Activated T-helper 17 cell treated with anti-CD3 and anti-CD28 coated beads, Interleukin-2, amount 50 U/mL, for 72 hours (primary cell): Measurements from ENCODE around the gene PHC3. TPM values are rescaled to one million over a fixed set of nuclear protein-coding genes. Genes with fewer than 3 reads are reported as not detected.
A peak's percentile ranks its signal among the peaks of the same experiment; 100 is the strongest.

Experiments
- ATAC-seq: fragments of 150-1000 bp; cut with Tn5 transposase; replicated peaks from 2 replicates; pipeline ENCODE4 v1.10.0; 2021; ENCODE audit warnings: mild to moderate bottlenecking, moderate library complexity
- H3K27ac Mint-ChIP-seq: one replicate; pipeline ENCODE4 v1.8.0; 2022; ENCODE audit warnings: mixed read lengths
- H3K27me3 Mint-ChIP-seq: one replicate; pipeline ENCODE4 v1.8.0; 2022; ENCODE audit warnings: mixed read lengths
- H3K36me3 Mint-ChIP-seq: one replicate; pipeline ENCODE4 v1.8.0; 2022; ENCODE audit warnings: low read depth, mild to moderate bottlenecking, mixed read lengths
- H3K4me1 Mint-ChIP-seq: one replicate; pipeline ENCODE4 v1.8.0; 2022; ENCODE audit warnings: mixed read lengths
- H3K4me3 Mint-ChIP-seq: one replicate; pipeline ENCODE4 v1.8.0; 2022; ENCODE audit warnings: mild to moderate bottlenecking, mixed read lengths
- H3K9me3 Mint-ChIP-seq: one replicate; pipeline ENCODE4 v1.8.0; 2022; ENCODE audit warnings: mixed read lengths
- total RNA-seq, 2 donors: library from RNA; stranded (reverse); gene quantifications; one replicate each; pipeline ENCODE4 v1.2.3, GENCODE V29; 2022

Gene PHC3
- total RNA-seq, 2 donors from 2014 or later = 65.8 to 98.7 TPM

DNA sequence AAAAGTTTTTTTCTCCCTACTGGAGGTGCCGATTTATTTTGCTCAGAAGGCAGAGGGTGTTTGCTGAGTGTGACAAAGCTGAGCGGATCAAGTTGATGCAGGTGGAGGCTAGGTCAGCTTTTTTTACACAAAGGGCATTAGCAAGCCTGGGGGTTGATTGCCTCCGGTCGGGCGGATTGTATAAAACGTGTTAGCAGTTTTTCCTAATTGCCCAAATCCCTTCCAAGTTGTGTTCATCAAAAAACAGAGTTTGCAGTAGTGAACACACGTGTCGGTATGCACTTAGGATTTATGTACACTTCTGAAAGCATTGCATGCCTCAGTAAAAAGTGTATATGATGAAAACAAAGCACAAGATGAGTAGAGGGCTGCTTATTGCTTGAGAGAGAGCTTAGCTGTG, 141.1 kb downstream of the PHC3 start:
- H3K4me1 Mint-ChIP-seq = no peaks in the 10 kb centered on the region
- H3K36me3 Mint-ChIP-seq = no peaks in the 10 kb centered on the region
- no peak overlapping the region for H3K4me3 Mint-ChIP-seq
- H3K27ac Mint-ChIP-seq = no peak overlapping the region
- ATAC-seq = no peak
- no peaks in the 10 kb centered on the region for H3K27me3 Mint-ChIP-seq
- no peaks in the 10 kb centered on the region for H3K9me3 Mint-ChIP-seq

DNA sequence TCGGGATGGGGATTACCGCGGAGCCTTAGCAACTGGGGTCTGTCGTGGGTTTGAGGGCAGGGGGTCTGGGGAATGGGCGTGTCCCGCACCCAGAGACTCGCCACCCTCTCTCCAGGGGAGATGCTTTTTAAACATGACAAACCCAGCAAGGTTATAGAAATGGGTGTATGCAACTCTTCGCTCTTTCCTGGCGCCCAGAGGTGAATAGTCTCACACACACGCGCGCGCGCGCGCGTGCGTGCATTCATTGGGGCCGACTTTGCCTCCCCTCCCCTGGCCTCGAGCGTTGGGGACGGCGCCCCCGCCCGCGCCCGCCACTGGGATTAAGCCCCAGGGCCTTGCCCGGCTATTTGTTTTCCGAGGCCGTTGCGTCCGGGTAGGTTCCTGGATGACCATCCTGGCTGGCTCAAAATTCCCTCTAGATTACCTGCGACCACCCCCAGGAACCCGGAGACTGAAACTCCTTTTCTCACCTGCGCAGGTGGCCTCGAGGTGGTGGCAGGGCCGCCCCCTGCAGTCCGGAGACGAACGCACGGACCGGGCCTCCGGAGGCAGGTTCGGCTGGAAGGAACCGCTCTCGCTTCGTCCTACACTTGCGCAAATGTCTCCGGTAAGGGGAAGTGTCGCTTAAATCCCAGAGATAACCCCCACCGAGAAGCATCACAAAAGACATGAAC, 143.0 kb downstream of the PHC3 start:
- Mint-ChIP-seq H3K36me3 (no peaks in the 10 kb centered on the region), H3K4me3 (peak overlapping the region; percentile 78), H3K27ac (peak overlapping the region; percentile 20), H3K9me3 (no peaks in the 10 kb centered on the region), H3K27me3 (no peaks in the 10 kb centered on the region), H3K4me1 (peaks cover 4% of the 10 kb centered on the region)
- peak; percentile 10 for ATAC-seq

Other genes starting within 250 kb of the PHC3 start
- 10 to 100 TPM; 64.1 to 78.5 TPM for gene SEC62, start 214.9 kb downstream of the PHC3 start, total RNA-seq
- gene GPR160, start 143.7 kb downstream of the PHC3 start, total RNA-seq = 10 to 100 TPM; 11.3 to 15.4 TPM
- gene PRKCI, start 40.7 kb upstream of the PHC3 start, total RNA-seq = 10 to 100 TPM; 21.3 to 27.1 TPM
- 10 to 100 TPM; 16.9 to 21.0 TPM for gene SKIL, start 176.0 kb upstream of the PHC3 start, total RNA-seq
- not detected for gene CLDN11, start 237.1 kb upstream of the PHC3 start, total RNA-seq